ENCODE data around the gene TSEN34. TPM values are rescaled to one million over a fixed set of nuclear protein-coding genes. Genes with fewer than 3 reads are reported as not detected.
"Not testable (repeated sequence)": the region's sequence is repeated elsewhere in the genome, so short reads cannot be mapped to it uniquely, and the experiment has no call there.

The TSEN34 gene
- total RNA-seq, 1 donor from 2014 or later = 20.1 TPM

- H3K27ac Mint-ChIP-seq; H3K36me3 Mint-ChIP-seq (ENCODE audit: low read depth); DNase-seq (ENCODE audit: low spot score); H3K4me1 Mint-ChIP-seq (ENCODE audit: low read depth); H3K9me3 Mint-ChIP-seq; H3K4me3 Mint-ChIP-seq; intact Hi-C loops (cut with micrococcal nuclease): not testable (repeated sequence)
- peaks cover 12% of the 10 kb centered on the region for H3K27me3 Mint-ChIP-seq (ENCODE audit: insufficient read depth)
These were observed 51.5 kb downstream of the TSEN34 start, which contains the start of gene LILRA6 for GRCh38 chr19:54242646-54243045. Gene LILRA6 (minus strand): TSS chr19:54242790.

GRCh38 chr19:54243809-54244208 is 52.7 kb downstream of the TSEN34 start:
- not testable (repeated sequence) for H3K9me3 Mint-ChIP-seq; H3K27me3 Mint-ChIP-seq (ENCODE audit: insufficient read depth); H3K4me3 Mint-ChIP-seq; H3K36me3 Mint-ChIP-seq (ENCODE audit: low read depth); DNase-seq (ENCODE audit: low spot score); H3K27ac Mint-ChIP-seq
- intact Hi-C loops (cut with micrococcal nuclease) = loop anchor here (2.0 kb wide), 1 partner anchor 21 kb away; the partner anchor contains the start of gene LILRB3
- peaks cover 12% of the 10 kb centered on the region for H3K4me1 Mint-ChIP-seq (ENCODE audit: low read depth)

Other genes starting within 250 kb of the TSEN34 start
- not detected in 2 replicates for gene CACNG8, start 228.4 kb upstream of the TSEN34 start, total RNA-seq
- not detected in 2 replicates for gene CACNG6, start 199.7 kb upstream of the TSEN34 start, total RNA-seq
- not detected in 2 replicates for gene VSTM1, start 127.4 kb upstream of the TSEN34 start, total RNA-seq
- gene TARM1, start 109.9 kb upstream of the TSEN34 start, total RNA-seq = not detected in 2 replicates
- gene OSCAR, start 90.5 kb upstream of the TSEN34 start, total RNA-seq = 0.27 TPM in 1 of 2 replicates, not detected in the other
- 110 and 125 TPM in 2 replicates for gene NDUFA3, start 88.5 kb upstream of the TSEN34 start, total RNA-seq
- gene TFPT, start 75.7 kb upstream of the TSEN34 start, total RNA-seq = 31.1 and 33.4 TPM in 2 replicates
- gene PRPF31, start 75.6 kb upstream of the TSEN34 start, total RNA-seq = 110 and 118 TPM in 2 replicates
- gene CNOT3, start 53.5 kb upstream of the TSEN34 start, total RNA-seq = 70.0 and 73.2 TPM in 2 replicates
- gene LENG1, start 31.6 kb upstream of the TSEN34 start, total RNA-seq = 5.8 and 6.6 TPM in 2 replicates
- 0.73 and 0.83 TPM in 2 replicates for gene TMC4, start 18.1 kb upstream of the TSEN34 start, total RNA-seq
- gene MBOAT7, start 1.7 kb upstream of the TSEN34 start, total RNA-seq = 255 and 263 TPM in 2 replicates
- 1,475 and 1,511 TPM in 2 replicates for gene RPS9, start 9.6 kb downstream of the TSEN34 start, total RNA-seq
- gene LILRB3, start 31.7 kb downstream of the TSEN34 start, total RNA-seq = 0.67 and 0.78 TPM in 2 replicates
- gene LILRA6, start 51.5 kb downstream of the TSEN34 start, total RNA-seq = 0.27 and 0.36 TPM in 2 replicates
- not detected in 2 replicates for gene LILRB5, start 66.0 kb downstream of the TSEN34 start, total RNA-seq
- gene LILRB2, start 89.8 kb downstream of the TSEN34 start, total RNA-seq = not detected in 2 replicates
- not detected in 2 replicates for gene LILRA5, start 121.9 kb downstream of the TSEN34 start, total RNA-seq
- gene LILRA4, start 147.9 kb downstream of the TSEN34 start, total RNA-seq = not detected in 2 replicates
- 9.2 and 9.4 TPM in 2 replicates for gene LAIR1, start 173.6 kb downstream of the TSEN34 start, total RNA-seq
- gene TTYH1, start 224.2 kb downstream of the TSEN34 start, total RNA-seq = 0.49 and 0.59 TPM in 2 replicates